Immature natural killer cell (primary cell): ENCODE data around the gene ATL1. TPM values are rescaled to one million over a fixed set of nuclear protein-coding genes. Genes with fewer than 3 reads are reported as not detected.
"Not testable (repeated sequence)": the region's sequence is repeated elsewhere in the genome, so short reads cannot be mapped to it uniquely, and the experiment has no call there.

Experiments used
- DNase-seq, 3 donors: peaks; one replicate each; pipeline ENCODE4 v3.0.0; 2022; ENCODE audit warnings: mixed read lengths in 1 of 3
- H3K27ac Mint-ChIP-seq, 6 donors: one replicate each; pipeline ENCODE4 v1.8.0; 2020; ENCODE audit warnings: mixed read lengths in 6 of 6, mild to moderate bottlenecking in 5 of 6, inconsistent platforms in 4 of 6, moderate library complexity in 3 of 6
- H3K27me3 Mint-ChIP-seq, 3 donors: one replicate each; pipeline ENCODE4 v1.8.0; 2020 to 2021; ENCODE audit warnings: low read depth in 3 of 3, mild to moderate bottlenecking in 3 of 3, mixed read lengths in 3 of 3, moderate library complexity in 3 of 3, inconsistent platforms in 1 of 3
- H3K36me3 Mint-ChIP-seq, 3 donors: one replicate each; pipeline ENCODE4 v1.8.0; 2020; ENCODE audit warnings: mixed read lengths in 3 of 3, inconsistent platforms in 2 of 3, mild to moderate bottlenecking in 2 of 3
- H3K4me1 Mint-ChIP-seq, 2 donors: one replicate each; pipeline ENCODE4 v1.8.0; 2020; ENCODE audit warnings: inconsistent platforms in 2 of 2, mild to moderate bottlenecking in 2 of 2, mixed read lengths in 2 of 2, moderate library complexity in 1 of 2
- H3K4me3 Mint-ChIP-seq, 5 donors: one replicate each; pipeline ENCODE4 v1.8.0; 2020; ENCODE audit warnings: mild to moderate bottlenecking in 5 of 5, mixed read lengths in 5 of 5, inconsistent platforms in 3 of 5, moderate library complexity in 3 of 5
- H3K9me3 Mint-ChIP-seq, 6 donors: one replicate each; pipeline ENCODE4 v1.8.0; 2020; ENCODE audit warnings: mild to moderate bottlenecking in 6 of 6, mixed read lengths in 6 of 6, inconsistent platforms in 4 of 6, moderate library complexity in 3 of 6
- polyA plus RNA-seq, 3 donors: library from polyadenylated mRNA; unstranded; fragments of 300-500 nt; fragmentation: Illumina TruSeq; gene quantifications; one replicate each; pipeline ENCODE4 v1.2.3, GENCODE V29; 2021

ATL1 gene
- polyA plus RNA-seq, 3 donors from 2014 or later = 1.4 to 3.6 TPM; not detected in 1

DNA sequence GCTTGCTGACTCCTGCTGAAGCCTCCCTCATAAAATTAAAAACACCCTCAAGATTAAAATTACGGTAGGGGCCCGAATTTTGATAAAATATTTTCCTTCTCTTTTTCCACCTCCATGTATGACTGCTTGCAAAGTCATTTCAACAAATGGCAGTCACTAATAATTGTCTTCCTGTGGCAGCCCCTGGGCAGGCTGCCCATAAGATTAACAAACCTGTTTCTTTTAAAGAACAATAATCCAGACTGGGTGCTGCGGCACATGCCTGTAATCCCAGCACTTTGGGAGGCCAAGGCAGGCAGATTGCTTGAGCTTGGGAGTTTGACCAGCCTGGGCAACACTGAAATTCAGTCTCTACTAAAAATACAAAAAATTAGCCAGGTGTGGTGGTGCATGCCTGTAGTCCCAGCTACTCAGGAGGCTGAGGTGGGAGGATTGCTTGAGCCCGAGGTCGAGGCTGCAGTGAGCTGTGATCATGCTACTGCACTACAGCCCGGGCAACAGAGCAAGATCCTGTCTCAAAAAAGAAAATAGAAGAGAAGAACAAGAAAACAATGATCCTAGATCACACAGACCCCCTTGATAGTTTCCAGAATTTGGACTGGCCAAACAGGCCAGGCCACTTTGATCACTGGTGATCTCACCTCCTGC is 99.5 kb downstream of the ATL1 start:
- peaks cover 8 to 9% of the 10 kb centered on the region in 2 donors for H3K4me1 Mint-ChIP-seq
- peaks cover 0 to 15% (median 9%) of the 10 kb centered on the region in 3 donors for H3K36me3 Mint-ChIP-seq
- no peak for DNase-seq
- no peak overlapping the region for H3K27ac Mint-ChIP-seq
- H3K27me3 Mint-ChIP-seq = peaks cover 0 to 2% (median 2%) of the 10 kb centered on the region in 3 donors
- no peak overlapping the region for H3K4me3 Mint-ChIP-seq
- H3K9me3 Mint-ChIP-seq = no peaks in the 10 kb centered on the region

- peaks cover 21 to 26% of the 10 kb centered on the region in 2 donors for H3K4me1 Mint-ChIP-seq
- DNase-seq, H3K27ac Mint-ChIP-seq, H3K27me3 Mint-ChIP-seq, H3K4me3 Mint-ChIP-seq, H3K9me3 Mint-ChIP-seq: not testable (repeated sequence)
- H3K36me3 Mint-ChIP-seq = peaks cover 0 to 15% (median 9%) of the 10 kb centered on the region in 3 donors
These were observed 104.6 kb downstream of the ATL1 start for GRCh38 chr14:50664579-50664978.

DNA sequence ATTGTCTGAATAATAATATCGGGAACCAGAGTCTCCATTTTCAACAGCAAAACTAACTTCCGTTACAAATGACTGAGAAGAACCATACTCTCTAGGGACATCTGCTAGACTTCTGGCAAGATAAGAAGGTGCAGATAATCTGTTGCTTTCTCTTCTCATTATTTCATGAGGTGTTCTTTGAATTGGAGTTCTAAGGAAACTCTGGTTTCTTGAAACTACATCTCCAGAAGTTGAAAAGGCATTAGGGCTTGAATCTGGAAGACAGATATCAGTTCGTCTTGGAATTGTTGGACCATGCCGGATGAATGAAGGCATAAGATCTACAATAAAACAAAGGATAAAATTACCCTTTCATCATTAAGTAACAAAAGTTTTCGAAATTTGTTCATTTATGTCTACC is 105.4 kb downstream of the ATL1 start:
- not testable (repeated sequence) for H3K4me3 Mint-ChIP-seq, H3K27ac Mint-ChIP-seq, DNase-seq, H3K27me3 Mint-ChIP-seq, H3K9me3 Mint-ChIP-seq
- H3K4me1 Mint-ChIP-seq = peaks cover 21 to 26% of the 10 kb centered on the region in 2 donors
- peaks cover 0 to 10% (median 9%) of the 10 kb centered on the region in 3 donors for H3K36me3 Mint-ChIP-seq

DNA sequence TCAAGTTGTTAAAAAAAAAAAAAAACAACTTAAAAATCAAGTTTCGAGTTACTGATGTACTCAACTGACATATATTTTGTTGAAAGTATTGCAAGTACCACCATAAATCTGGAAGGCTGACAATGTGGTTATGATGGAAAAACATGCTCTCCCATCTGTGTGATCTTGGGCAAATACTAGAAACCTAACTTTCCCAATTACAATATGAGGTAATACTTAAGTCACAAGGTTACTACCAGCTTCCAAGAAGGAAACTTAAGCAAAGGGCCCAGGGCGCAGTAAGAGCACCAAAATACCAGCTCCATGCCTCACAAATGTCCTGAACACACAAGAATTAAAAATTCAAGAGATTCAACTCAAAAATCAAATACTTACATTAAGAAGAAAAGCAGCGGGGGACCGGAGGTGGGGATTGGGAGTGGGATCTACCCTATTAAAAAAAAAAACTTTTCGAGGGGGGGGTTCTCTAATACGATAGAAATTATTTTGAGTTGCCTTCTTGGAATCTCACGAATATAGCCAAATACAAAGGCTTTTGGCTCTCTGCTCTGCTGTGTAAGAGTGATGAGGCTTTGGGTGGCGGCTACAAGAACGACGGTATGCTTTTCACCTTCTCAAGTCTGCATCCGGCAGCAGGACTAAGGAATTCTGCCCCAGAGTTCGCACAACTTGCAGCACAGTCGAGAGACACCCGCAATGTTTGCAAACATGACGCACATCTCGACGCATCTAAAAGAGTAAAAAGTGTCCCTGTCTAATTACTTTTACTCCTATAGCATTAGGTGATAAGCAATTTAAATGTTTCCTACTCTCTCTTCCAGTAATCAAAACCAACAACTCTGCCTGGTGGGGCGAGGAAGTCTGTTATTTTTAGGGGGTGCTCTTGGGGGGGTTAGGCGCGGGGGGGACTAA is 107.1 kb downstream of the ATL1 start:
- Mint-ChIP-seq H3K9me3 (no peaks in the 10 kb centered on the region), H3K4me3 (peak overlapping the region in 1 of 5 donors; percentile 92)
- DNase-seq = peak; percentile 29 to 45 (median 38)

GRCh38 chr14:50667684-50667995 is 107.7 kb downstream of the ATL1 start:
- peaks cover 2 to 8% (median 4%) of the 10 kb centered on the region in 3 donors for H3K27me3 Mint-ChIP-seq

More for the DNA sequence above, 107.1 kb downstream of the ATL1 start:
- H3K36me3 Mint-ChIP-seq = peaks cover 0 to 10% (median 9%) of the 10 kb centered on the region in 3 donors
- H3K27me3 Mint-ChIP-seq = peaks cover 2 to 8% (median 4%) of the 10 kb centered on the region in 3 donors
- peaks cover 14 to 18% of the 10 kb centered on the region in 2 donors for H3K4me1 Mint-ChIP-seq
- H3K27ac Mint-ChIP-seq = peak overlapping the region in 5 of 6 donors; percentile 25 to 87 (median 73)

GRCh38 chr14:50667996-50668825 is 108.3 kb downstream of the ATL1 start, which contains the start of gene SAV1:
Gene SAV1, minus strand, starts transcription at chr14:50668306. Its CDS starts 339 bp downstream, at chr14:50667967.
- Mint-ChIP-seq H3K9me3 (no peaks in the 10 kb centered on the region), H3K27ac (peak within 1 kb of the TSS in 5 of 6 donors; percentile 25 to 87 (median 73)), H3K36me3 (peaks cover 0 to 6% (median 6%) of the 10 kb centered on the region in 3 donors), H3K27me3 (peaks cover 0 to 8% (median 4%) of the 10 kb centered on the region in 3 donors), H3K4me1 (peaks cover 14 to 18% of the 10 kb centered on the region in 2 donors), H3K4me3 (peak within 1 kb of the TSS in 1 of 5 donors; percentile 92)
- DNase-seq = peak; percentile 40 to 53 (median 51)

More at GRCh38 chr14:50667684-50667995, 107.7 kb downstream of the ATL1 start:
- no peak for DNase-seq
- Mint-ChIP-seq H3K4me1 (peaks cover 14 to 18% of the 10 kb centered on the region in 2 donors), H3K27ac (peak overlapping the region in 5 of 6 donors; percentile 25 to 87 (median 73)), H3K4me3 (peak overlapping the region in 1 of 5 donors; percentile 92), H3K9me3 (no peaks in the 10 kb centered on the region), H3K36me3 (peaks cover 0 to 10% (median 9%) of the 10 kb centered on the region in 3 donors)

DNA sequence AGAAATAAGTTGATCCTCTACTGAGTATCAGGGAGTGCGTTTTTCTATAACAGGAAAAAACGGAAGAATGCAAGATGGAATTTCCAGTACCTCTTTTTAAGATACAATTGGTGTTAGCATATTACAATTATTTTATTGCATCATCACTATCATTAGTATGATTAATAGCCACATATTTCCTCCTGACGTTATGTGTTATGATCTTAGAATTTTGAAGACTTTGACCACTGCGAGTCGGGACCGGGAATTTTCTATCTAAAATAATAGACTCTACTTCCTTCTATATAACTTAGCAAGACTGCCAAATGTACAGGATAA is 108.8 kb downstream of the ATL1 start:
- no peak overlapping the region for H3K27ac Mint-ChIP-seq
- H3K9me3 Mint-ChIP-seq = no peaks in the 10 kb centered on the region
- no peak for DNase-seq
- H3K27me3 Mint-ChIP-seq = peaks cover 0 to 8% (median 4%) of the 10 kb centered on the region in 3 donors
- no peak overlapping the region for H3K4me3 Mint-ChIP-seq
- peaks cover 14 to 18% of the 10 kb centered on the region in 2 donors for H3K4me1 Mint-ChIP-seq
- peaks cover 0 to 3% (median 2%) of the 10 kb centered on the region in 3 donors for H3K36me3 Mint-ChIP-seq

DNA sequence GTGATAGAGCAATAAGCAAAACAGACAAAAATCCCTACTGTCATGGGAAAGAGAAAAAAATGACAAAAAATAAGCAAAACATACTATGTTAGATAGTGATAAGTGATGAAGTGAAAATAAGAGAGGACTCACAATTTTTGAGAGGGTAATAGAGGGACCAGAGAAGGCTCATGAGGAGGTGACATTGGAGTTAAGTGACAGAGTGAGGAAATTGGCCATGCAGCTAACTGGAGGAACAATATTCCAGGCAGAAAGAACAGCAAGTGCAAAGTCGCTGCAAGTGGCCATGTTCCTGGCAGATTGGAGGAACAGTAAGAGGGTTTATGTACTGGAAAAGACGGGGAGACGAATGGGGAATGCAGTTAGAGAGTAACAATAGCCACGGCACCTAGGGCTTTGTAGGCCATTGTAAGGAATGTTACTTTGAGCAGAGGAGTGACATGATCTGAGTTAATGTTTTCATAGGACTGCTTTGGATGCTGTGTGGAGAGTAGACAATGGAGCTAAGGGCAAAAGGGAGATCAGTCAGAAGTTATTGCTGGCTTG is 109.6 kb downstream of the ATL1 start:
- Mint-ChIP-seq H3K36me3 (no peaks in the 10 kb centered on the region), H3K27me3 (peaks cover 0 to 10% (median 4%) of the 10 kb centered on the region in 3 donors), H3K4me1 (peaks cover 14 to 18% of the 10 kb centered on the region in 2 donors), H3K27ac (no peak overlapping the region), H3K4me3 (no peak overlapping the region), H3K9me3 (no peaks in the 10 kb centered on the region)
- DNase-seq = no peak

- Mint-ChIP-seq H3K4me1 (peaks cover 14 to 18% of the 10 kb centered on the region in 2 donors), H3K27me3 (peaks cover 0 to 11% (median 4%) of the 10 kb centered on the region in 3 donors)
These were observed 110.4 kb downstream of the ATL1 start for GRCh38 chr14:50670196-50670865.

GRCh38 chr14:50670866-50671256 is 110.9 kb downstream of the ATL1 start:
- Mint-ChIP-seq H3K4me1 (peaks cover 14 to 18% of the 10 kb centered on the region in 2 donors), H3K27ac (no peak overlapping the region), H3K9me3 (no peaks in the 10 kb centered on the region), H3K36me3 (no peaks in the 10 kb centered on the region), H3K4me3 (no peak overlapping the region), H3K27me3 (peaks cover 0 to 11% (median 4%) of the 10 kb centered on the region in 3 donors)
- DNase-seq = no peak

More at GRCh38 chr14:50670196-50670865, 110.4 kb downstream of the ATL1 start:
- H3K4me3 Mint-ChIP-seq = no peak overlapping the region
- no peak for DNase-seq
- H3K27ac Mint-ChIP-seq = no peak overlapping the region
- H3K36me3 Mint-ChIP-seq = no peaks in the 10 kb centered on the region
- H3K9me3 Mint-ChIP-seq = no peaks in the 10 kb centered on the region

- H3K9me3 Mint-ChIP-seq = no peaks in the 10 kb centered on the region
- H3K4me1 Mint-ChIP-seq = no peaks in the 10 kb centered on the region
- no peak for DNase-seq
- no peaks in the 10 kb centered on the region for H3K36me3 Mint-ChIP-seq
- peaks cover 0 to 5% (median 2%) of the 10 kb centered on the region in 3 donors for H3K27me3 Mint-ChIP-seq
- no peak overlapping the region for H3K27ac Mint-ChIP-seq
- no peak overlapping the region for H3K4me3 Mint-ChIP-seq
These were observed 115.7 kb downstream of the ATL1 start for GRCh38 chr14:50675597-50675996.

GRCh38 chr14:50676814-50677516 is 117.0 kb downstream of the ATL1 start:
- Mint-ChIP-seq H3K4me3 (no peak overlapping the region), H3K9me3 (no peaks in the 10 kb centered on the region), H3K27ac (no peak overlapping the region), H3K4me1 (no peaks in the 10 kb centered on the region), H3K27me3 (peaks cover 0 to 5% (median 3%) of the 10 kb centered on the region in 3 donors), H3K36me3 (no peaks in the 10 kb centered on the region)
- no peak for DNase-seq
